Esophagus muscularis mucosa (tissue), 4 donors: ENCODE results near the gene HRAS.

ENCODE experiments used
- EP300 ChIP-seq: sonication (generic); formaldehyde crosslinking; IDR thresholded peaks from one replicate; pipeline ENCODE4 v1.6.1; 2017; ENCODE audit warnings: antibody characterized with exemption
- POLR2A ChIP-seq: fragments of 450-650 bp; IDR thresholded peaks from one replicate; pipeline ENCODE4 v1.6.1; 2017; ENCODE audit warnings: antibody characterized with exemption, moderate library complexity, mild to moderate bottlenecking, low read depth
- TF ChIP-seq, protein P1 (sequence below), 3 experiments: fragments of 200-600 bp in 2 of 3; fragments of 450-650 bp in 1 of 3; sonication (generic) in 2 of 3; IDR thresholded peaks; one replicate each; pipeline ENCODE4 v1.5.1; 2017 to 2019; ENCODE audit warnings: antibody characterized with exemption in 3 of 3, mild to moderate bottlenecking in 2 of 3, moderate library complexity in 1 of 3

DNA sequence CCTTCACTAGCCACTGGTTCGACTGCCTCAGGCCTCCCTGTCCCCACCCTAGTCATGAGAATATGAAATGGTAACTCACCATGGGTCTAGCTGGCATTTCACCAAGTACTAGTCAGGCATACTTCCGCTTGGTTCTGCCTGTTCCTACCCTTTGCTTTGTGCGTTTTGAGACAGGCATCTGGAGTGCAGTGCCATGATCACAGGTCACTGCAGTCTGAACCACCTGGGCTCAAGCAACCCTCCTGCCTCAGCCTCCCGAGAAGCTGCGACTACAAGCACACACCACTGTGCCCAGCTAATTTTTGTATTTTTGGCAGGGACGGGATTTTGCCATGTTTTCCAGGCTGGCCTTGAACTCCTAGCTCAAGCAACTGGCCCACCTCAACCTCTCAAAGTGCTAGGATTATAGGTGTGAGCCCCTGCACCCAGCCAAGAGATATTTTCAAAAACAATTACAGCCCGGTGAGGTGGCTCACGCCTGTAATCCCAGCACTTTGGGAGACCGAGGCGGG, 14.1 kb downstream of the HRAS start:
- TF ChIP-seq, protein P1, sequence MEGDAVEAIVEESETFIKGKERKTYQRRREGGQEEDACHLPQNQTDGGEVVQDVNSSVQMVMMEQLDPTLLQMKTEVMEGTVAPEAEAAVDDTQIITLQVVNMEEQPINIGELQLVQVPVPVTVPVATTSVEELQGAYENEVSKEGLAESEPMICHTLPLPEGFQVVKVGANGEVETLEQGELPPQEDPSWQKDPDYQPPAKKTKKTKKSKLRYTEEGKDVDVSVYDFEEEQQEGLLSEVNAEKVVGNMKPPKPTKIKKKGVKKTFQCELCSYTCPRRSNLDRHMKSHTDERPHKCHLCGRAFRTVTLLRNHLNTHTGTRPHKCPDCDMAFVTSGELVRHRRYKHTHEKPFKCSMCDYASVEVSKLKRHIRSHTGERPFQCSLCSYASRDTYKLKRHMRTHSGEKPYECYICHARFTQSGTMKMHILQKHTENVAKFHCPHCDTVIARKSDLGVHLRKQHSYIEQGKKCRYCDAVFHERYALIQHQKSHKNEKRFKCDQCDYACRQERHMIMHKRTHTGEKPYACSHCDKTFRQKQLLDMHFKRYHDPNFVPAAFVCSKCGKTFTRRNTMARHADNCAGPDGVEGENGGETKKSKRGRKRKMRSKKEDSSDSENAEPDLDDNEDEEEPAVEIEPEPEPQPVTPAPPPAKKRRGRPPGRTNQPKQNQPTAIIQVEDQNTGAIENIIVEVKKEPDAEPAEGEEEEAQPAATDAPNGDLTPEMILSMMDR (IDR thresholded peaks at IDR 0.05): no peak
- no peak for TF ChIP-seq POLR2A
- TF ChIP-seq EP300: no peak
